CD4-positive, alpha-beta T cell treated with Interleukin-6 for 4 hours (primary cell): ENCODE results near the gene FBP1.

ENCODE experiments used
- DNase-seq: peaks from one replicate; pipeline ENCODE4 v3.0.0-alpha.2; 2020; ENCODE audit warnings: mixed read lengths

Gene FBP1

DNA sequence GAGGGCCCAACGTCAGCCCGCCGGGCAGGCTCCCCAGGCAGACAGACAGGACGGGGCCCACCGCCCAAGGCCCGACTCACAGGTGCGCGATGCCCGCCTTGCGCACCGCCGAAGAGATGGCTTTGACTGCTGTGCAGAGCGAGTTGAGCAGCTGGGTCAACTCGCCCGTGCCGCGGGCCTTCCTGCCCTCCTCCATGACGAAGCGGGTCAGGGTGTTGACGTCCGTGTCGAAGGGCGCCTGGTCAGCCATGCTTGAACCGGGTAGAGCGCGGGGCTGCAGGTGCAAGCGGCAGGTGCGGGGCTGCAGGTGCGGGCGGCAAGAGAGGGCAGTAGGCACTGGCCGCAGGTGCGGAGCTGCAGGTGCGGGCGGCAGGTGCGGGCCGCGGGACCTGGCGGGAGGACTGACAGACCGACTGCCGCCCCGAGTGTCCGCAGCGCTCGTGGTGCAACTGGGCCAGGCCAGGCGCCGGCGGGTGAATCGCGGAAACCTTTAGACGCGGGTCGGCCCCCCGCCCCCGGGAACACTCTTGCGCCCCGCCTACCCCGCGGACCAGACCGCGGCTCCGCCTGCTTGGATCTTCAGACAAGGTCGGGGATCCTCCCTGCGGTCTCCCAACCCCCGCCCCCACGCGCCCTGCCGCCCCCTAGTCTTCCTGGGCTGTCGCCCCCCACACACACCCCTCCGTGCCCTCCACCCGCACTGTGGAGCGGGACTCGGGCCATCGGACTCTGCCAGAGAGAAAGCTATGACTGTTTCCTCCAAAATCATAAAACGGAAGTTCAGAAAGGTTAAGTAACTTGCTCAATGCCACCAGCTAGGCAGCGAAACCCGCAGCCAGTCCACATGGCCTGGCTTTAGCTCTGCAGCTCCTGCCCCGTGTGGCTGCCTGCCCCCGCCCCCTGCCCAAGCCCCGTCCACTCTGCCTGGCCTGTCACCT, at the start of gene FBP1:
TSS of gene FBP1 (minus strand) at position 458 of the 938 bp plus-strand sequence. CDS start at position 250, 208 bp downstream.
- peak; percentile 57 for DNase-seq

DNA sequence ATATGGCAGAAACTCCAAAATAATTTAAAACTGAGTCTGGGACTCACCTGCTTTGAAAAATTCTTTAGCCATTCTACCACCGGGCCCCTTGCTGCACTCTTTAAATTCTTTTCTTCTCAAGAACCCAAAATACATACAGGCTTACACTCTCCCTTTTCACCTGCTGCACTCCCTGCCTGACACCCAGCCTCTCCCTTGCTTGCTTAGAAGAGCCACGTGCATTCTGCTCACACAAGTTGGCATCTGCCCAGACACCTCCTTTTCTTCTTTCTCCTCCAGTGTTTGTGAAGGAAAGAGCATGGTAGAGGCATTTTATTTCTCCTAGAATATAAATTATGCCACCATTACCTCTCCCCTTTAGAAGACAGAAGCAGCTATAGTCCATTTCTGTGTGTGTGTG, 48.1 kb upstream of the FBP1 start:
- DNase-seq, result no peak

DNA sequence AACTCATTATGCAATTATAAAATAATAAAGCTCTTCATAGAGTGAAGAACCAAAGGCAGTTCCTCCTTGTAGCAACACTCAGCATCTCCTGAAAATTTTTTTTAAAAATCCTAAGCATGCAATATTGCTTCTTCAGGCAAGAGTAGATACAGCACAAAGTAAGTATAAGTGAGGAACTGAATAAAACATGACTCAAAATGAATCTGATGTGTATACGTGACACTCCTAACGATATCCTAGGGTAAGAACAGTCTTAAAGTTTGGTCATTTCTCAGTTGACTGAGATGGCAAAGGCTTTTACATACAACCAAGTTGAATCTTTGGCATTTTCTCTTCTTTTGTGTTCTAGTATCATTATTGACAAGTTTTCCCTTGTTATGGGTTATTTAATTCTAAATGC, 46.0 kb upstream of the FBP1 start:
- DNase-seq, result no peak

DNA sequence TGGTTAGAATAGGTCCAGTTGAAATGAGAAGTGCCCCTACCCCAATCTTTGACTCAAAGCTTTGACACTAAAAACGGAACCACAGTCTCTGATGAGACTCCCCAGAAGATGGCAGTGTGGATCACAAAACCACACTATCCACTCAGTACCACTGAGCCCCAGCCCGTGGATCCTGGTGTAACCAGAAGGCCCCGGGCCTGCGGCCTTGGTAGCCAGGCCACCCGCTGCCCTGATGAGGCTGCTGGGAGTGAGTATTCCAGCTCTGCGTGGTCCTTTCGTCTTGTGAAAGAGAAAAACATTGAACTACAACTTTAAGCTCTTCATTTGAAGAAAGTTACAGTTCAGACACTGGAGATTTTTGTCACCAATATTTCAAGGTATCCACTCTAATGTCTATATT, 42.2 kb upstream of the FBP1 start:
- peak; percentile 65 for DNase-seq

DNA sequence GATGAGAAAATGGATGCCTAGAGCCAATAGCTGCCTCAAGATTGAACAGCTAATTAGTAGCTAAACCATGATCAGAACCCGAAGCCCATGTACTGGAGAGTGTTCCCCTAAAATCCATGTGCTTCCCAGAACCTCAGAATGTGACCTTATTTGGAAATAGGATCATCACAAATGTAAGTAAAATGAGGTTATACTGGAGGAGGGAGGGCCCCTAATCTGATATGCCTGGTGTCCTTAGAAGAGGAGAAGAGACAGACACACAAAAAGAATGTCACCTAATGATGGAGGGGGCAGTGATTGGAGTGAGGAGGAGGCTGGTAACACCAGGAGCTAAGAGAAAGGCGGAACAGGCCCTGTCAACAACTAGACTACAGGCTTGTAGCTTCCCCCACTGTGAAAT, 41.3 kb upstream of the FBP1 start:
- DNase-seq, result no peak

DNA sequence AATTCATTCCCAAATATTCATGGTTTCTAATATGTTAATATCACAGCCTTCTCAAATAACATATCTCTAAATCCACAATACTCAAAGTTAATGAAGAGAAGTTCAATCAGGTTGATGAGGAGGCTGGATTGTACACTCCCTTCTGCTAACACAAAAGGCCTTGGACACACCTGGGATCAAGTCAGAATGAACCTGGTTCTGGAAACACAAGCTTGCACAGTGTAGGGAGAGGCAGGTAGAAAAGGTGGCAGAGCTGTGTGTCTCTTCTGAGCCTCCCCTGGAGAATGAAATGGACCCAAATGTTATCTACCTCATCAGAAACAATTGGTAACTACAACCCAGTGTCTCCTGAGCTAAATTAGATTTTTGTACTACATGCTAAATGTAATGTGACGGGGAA, 40.7 kb upstream of the FBP1 start:
- DNase-seq, result no peak

DNA sequence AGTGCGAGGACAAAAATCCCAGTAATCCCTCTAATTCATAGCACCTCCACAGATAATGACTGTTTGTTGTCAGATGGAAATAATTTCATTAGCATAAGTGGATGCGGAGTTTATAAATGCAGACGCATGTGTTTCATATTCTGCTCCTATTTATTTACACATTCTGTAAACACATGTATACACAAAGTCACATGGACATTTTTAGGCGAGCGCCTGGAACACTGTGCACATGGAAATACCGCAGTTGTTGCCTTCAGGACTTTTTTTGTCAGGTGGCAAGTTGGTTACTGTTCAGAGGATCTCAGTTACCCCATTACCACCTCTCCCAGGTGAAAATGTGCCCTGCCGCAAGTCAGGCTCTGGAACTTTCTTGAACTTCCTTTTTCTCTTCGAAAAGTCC, 40.3 kb upstream of the FBP1 start:
- no peak for DNase-seq

DNA sequence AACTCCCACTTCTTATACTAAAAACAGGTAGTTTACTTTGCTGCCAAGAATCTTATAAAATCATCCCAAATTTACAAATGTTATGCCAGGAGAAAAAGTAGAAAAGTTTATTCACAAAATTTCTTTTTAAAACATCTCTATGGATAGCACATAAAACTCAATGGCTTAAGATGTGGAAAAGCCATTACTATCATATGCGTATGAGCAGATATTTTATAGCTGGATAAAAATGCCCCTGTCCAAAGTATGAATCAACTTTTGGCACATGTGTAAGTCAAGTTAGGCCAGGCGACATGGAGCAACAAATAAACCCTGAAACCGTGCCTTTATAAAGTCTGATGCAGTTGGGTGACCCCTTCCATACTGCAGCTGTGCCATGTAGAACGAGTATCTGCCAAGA, 38.6 kb upstream of the FBP1 start:
- DNase-seq, result no peak

DNA sequence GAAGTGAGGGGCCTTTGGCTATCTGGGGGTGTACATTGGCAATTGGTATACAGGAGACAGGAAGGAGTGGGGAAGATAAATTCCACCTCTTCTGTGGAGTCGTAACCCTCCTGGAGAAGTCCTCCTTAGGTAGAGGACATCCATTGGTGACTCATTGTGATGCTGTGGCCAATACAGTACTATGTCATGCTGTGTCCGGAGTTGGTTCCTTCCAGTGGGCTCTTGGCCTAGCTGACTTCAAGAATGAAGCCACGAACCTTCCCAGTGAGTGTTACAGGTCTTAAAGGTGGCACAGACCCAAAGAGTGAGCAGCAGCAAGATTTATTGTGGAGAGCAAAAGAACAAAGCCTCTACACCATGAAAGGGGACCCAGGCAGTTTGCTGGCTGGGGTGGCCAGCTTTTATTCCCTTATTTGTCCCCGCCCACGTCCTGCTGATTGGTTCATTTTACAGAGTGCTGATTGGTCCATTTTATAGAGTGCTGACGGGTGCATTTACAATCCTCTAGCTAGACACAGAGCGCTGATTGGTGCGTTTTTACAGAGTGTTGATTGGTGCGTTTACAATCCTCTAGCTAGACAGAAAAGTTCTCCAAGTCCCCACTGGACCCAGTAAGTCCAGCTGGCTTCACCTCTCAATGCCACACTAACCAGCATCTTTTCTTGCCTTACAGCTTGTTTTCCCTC, 37.3 kb upstream of the FBP1 start:
- no peak for DNase-seq

DNA sequence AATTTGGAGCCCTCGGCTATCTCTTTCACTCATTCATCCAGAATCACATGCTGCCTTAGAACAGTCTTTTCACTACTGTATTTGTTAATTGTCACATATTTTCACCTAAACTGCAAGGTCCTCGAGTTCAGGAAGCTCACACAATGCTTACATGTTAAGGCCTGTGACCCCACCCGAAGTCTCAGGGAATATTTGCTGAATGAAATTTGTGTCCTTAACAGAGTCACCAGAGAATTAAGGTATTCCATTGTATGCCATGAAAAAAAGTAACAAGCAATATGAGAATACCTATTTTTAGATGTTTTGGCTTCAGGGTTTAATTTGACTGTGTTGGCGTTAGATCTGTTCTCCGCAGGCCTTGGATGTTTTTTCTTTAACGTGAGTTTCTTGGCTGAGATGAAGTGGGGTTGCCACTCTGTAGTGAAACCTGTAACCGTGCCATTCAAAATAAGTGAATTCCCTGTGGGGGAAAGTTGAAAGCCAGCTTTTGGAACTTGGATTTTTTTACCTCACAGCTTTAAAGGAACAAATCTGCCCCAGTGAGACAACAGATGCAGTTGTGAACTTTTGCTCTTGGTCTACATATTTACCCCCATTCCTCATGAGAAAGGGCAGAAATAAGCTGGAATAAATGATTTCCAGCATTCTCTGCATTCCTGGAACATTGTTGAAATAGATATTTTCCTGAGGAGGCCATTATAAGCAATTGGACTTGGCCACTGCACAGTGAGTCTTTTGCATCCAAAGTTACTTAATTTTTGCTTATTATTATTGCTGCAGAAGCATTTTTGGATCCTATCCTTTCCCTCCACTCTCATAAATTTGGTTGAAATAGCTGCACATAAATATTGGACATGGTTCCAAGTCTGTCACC, 35.9 kb upstream of the FBP1 start:
- DNase-seq, result no peak

DNA sequence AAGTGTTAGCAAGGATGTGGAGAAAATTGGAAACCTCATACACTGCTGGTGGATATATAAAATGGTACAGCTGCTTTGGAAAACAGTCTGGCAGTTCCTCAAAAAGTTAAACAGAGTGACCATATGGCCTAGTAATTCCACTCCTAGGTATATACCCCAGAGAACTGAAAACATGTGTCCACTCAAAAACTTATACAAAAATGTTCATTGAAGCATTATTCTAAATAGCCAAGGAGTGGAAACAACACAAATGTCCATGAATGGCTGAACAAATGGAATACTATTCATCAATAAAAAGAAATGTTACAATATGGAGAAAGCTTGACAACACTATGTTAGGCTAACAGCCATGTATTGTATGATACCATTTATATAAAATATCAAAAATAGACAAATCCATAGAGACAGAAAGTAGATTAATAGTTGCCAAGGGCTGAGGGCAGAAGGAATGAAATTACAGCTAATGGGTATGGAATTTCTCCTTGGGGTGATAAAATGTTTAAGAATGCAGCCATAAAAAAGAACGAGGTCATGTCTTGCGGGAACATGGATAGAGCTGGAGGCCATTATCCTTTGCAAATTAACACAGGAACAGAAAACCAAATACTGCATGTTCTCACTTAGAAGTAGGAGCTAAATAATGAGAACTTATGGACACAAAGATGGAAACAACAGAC, 33.6 kb upstream of the FBP1 start:
- no peak for DNase-seq

DNA sequence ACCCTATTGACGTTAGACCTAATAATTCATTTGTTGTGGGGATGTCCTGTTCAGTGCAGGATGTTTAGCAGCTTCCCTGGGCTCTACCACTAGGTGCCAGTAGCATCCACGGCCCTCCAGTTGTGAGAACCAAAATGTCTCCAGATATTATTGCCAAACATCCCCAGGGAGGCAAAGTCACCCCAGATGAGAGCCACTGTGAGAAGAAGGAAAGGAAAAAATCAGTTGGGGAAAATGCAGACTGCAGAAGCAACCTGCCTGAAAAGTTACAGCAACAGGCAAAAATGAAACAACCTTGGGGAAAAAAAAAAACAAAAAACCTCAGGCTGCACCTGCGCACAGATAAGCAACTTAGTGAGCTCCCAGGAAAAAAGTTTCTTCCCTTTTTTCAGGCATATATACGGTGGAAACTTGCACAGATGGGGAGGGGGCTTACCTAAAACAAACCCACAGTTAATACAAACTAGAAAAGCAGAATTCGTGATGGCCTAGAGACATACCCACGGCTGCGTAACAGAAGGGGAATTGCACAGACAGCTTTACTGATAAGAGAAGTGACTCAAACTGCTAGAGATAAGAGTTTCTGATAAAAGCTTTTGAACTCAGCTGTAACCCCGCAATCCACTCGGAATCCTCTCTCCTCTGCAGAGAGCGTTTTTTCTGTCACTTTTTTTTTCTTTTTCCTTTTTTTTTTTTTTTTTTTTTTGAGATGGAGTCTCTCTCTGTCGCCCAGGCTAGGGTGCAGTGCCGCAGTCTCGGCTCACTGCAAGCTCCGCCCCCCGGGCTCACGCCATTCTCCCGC, 29.8 kb upstream of the FBP1 start:
- peak; percentile 59 for DNase-seq

DNA sequence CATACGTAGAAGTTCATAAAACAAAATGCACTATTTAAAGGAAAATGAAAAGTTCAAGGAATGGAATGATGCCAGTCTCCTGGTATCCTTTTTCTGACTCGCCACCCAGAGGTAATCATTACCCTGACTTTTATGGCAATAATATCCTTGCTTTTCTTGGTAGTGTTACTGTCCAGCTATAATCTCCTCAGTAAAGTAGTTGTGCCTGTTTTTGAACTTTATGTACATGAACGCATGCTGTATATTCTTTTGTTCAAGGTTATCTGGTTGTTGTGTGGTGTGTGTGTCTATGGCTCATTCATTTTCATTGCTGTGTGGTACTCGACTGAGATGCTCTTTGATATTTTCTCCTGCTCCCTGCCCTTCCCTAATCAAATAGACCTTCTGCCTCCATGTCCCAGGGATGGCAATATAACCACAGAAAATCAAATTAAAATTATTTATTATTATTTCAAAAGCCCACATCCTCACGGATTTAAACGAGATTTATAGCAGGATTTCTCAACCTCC, 29.2 kb upstream of the FBP1 start:
- no peak for DNase-seq

DNA sequence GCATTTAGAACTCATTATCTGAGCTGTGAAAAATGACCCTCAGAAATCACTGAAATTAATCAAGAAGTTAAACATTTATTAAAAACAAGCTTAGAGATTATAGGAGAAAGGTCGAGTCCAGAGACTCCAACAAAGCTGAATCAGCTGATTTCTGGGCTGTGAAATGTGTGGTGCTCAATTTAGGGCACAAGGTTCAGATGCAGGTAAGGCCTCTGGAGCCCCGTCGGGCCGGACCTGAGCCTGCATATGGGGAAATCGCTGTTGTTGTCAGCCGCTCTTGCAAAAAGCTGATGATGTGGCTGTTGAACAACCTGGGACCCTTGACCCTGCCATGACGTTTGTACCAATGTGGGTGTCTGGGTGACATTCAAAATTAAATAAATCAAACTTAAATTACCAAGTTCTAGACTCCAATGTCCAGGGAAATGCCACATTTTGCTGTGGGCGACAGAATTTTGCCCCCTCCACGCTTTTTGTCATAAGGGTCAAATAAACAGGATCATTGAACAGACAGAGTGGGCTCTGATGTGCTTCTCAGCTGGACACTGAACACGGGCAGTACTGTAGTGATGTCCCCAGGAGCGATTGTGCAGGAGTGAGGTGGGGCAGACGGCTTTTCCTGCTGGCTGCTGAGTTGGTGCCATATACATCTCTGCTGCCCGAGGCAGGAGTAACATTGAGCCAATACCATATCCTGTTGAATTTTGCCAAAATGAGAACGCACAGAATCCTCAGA, 27.2 kb upstream of the FBP1 start:
- no peak for DNase-seq

DNA sequence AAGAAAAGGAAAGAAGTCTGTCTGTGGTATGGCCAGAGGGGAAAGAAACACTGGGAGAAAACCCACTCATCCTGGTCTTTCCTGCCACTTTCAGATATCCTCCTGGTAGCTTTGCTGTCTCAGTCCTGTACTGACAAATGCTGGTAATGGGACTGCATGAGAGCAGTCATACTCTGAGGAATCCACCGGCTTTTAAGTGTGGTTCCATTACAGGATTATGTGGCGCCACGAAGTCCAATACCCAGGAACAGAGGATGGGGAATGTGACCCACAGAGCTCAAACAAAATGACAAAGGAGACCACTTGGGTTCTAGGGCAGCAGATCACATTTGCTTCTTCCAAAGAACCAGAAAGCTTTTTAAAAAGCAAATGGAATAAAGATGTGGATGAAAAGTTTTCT, 26.3 kb upstream of the FBP1 start:
- DNase-seq, result no peak

DNA sequence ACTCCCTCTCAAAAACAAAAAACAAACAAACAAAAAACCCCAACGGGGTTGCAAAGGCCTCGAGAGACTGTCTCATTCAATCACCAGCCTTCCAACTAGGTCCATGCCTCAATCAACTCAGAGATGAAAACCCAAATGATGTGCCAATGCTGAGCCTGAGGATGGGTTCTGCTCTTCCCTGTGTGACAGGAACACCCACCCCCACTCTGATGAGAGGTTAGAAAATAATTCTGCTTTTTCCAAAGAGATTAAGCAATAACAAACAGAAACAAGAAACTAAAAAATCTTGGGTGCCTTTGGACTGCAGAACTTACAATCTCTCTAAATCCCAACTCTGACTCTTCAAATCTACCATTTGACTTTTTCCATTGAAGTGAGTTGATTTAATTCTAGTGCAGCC, 25.5 kb upstream of the FBP1 start:
- DNase-seq, result no peak

DNA sequence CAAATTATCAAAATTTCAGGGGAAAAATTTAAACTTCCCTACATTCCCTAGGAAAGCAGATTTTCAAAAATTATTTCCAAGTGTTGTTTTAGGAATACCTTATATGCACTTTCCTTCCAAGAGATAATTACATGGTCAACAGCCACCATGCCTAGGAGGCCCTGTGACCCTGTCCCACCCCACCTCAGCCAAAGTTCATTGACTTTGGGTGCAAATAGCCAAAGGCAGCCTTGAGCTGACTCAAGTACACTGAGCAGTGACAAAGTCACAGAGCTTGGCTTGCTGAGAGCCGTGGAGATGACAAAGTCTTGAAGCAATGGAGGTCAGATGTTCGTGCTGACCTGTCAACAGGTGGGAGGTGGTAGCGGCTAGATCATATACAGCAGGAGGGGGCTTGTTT, 24.3 kb upstream of the FBP1 start:
- DNase-seq, result no peak

DNA sequence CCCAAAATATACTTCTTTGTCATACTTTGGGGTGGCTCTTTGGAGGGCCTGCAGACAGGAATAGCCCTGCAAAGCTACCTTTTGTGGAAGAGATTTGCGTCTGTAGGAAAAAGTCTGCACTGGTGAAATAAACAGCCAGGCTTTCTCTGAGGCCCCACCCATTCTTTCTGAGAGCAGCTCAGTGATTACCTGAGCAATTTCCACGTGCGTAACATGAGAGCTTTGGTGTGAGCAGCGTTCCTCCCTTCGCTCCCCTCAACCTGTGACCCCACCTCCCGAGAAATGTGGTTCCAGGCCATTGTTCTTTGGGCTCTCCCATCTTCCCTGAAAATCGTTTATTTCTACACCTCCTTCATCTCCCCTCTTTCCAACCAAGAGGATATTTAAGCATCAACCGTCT, 23.8 kb upstream of the FBP1 start:
- no peak for DNase-seq

DNA sequence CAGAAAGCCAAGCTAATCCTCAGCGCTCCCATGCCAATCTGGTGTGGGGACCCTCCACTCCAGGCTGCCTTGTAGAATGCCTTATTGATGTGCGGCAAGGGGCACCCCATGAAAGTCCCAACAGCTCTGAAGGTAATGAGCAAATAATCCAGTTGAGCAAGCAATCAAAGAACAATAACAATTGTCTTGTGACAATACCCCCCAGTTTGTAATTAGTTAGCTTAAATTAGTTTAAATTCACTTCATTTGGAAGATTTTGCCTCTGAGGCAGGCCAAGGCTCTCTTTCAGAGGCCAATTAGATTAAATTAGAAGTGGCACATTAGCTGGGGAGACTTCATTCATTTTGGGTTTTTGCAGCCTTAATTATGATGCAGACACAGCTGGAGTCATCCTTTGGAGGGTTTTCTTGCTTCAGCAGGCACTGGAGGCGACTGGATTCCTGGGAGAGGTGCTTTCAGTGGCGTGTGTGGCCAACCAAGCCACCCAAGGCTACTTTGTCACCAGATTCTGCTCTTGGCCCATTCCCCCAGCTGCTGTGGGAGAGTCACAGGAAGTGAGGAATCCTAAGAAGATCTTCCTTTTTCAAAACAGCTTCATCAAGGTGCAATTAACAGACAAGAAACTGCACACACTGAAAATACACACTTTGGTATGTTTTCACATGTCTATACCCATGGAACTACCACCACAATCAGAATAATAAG, 17.9 kb upstream of the FBP1 start:
- DNase-seq, result no peak

DNA sequence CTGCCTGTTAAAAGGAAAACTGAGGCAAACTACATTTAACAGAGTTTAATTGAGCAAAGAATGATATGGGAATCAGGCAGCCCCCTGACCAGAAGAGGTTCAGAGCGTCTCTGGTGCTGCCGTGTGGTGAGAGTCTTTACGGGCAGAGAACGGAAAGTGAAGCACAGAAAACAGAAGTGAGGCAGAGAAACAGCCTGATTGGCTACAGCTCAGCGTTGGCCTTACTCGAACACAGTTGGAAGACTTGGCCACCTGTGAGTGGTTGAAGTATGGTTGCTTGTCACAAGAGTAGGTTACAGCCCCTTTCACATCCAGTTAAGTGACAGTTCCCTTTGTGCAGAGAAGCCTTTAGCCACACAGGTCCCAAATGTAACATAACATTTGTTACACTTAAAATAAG, 16.9 kb upstream of the FBP1 start:
- DNase-seq, result peak; percentile 45
